ENCODE data around the gene ITSN2. TPM values are rescaled to one million over a fixed set of nuclear protein-coding genes. Genes with fewer than 3 reads are reported as not detected.

Gene ITSN2
- polyA plus RNA-seq, 1 experiment: 27.3 TPM

GRCh38 chr2:24174851-24175277 lies 185.5 kb downstream of the ITSN2 start, which contains the start of gene FAM228A:
TSS of gene FAM228A (plus strand) at chr2:24175053. CDS start at chr2:24175481, 428 bp downstream.
- peak within 1 kb of the TSS; percentile 14; the same call in 1 of the 2 replicates for H3K4me3 ChIP-seq (ENCODE audit: low read depth, low read length)
- peaks cover 3% of the 10 kb centered on the region for H3K27me3 ChIP-seq (ENCODE audit: control insufficient read depth, insufficient read depth, low read length)
- CTCF ChIA-PET: no interaction called here
- H3K9me3 ChIP-seq (ENCODE audit: control insufficient read depth, insufficient read depth, low read length): peaks cover 8% of the 10 kb centered on the region; the same call in 1 of the 2 replicates
- DNase-seq (ENCODE audit: low read depth, low spot score): no peak
- no peak for TF ChIP-seq CTCF (IDR thresholded peaks at IDR 0.05; ENCODE audit: low read depth, low read length)
- POLR2A ChIA-PET: no interaction called here
- H3K27ac ChIP-seq (ENCODE audit: low read depth, low read length): no peak within 1 kb of the TSS

GRCh38 chr2:24169023-24169422 lies 191.3 kb downstream of the ITSN2 start:
- POLR2A ChIA-PET: no interaction called here
- TF ChIP-seq CTCF (IDR thresholded peaks at IDR 0.05; ENCODE audit: low read depth, low read length): no peak
- CTCF ChIA-PET: no interaction called here

GRCh38 chr2:24164416-24164973 lies 195.8 kb downstream of the ITSN2 start:
- TF ChIP-seq CTCF (IDR thresholded peaks at IDR 0.05; ENCODE audit: low read depth, low read length): peak; percentile 56
- no peaks in the 10 kb centered on the region; the same call in 1 of the 2 replicates for H3K9me3 ChIP-seq (ENCODE audit: control insufficient read depth, insufficient read depth, low read length)
- no peak overlapping the region for H3K4me3 ChIP-seq (ENCODE audit: low read depth, low read length)
- POLR2A ChIA-PET: no interaction called here
- CTCF ChIA-PET: interaction anchor here (0.6 to 3.6 kb wide), 2 partner anchors 80 to 340 kb away, joined by 3 to 13 read pairs; partner anchors contain the start of gene TP53I3
- no peaks in the 10 kb centered on the region for H3K27me3 ChIP-seq (ENCODE audit: control insufficient read depth, insufficient read depth, low read length)
- no peak overlapping the region for H3K27ac ChIP-seq (ENCODE audit: low read depth, low read length)
- DNase-seq (ENCODE audit: low read depth, low spot score): no peak

More at GRCh38 chr2:24169023-24169422, 191.3 kb downstream of the ITSN2 start:
- Histone ChIP-seq H3K9me3 (ENCODE audit: control insufficient read depth, insufficient read depth, low read length) (no peaks in the 10 kb centered on the region; the same call in 1 of the 2 replicates), H3K4me3 (ENCODE audit: low read depth, low read length) (no peak overlapping the region), H3K27ac (ENCODE audit: low read depth, low read length) (no peak overlapping the region), H3K27me3 (ENCODE audit: control insufficient read depth, insufficient read depth, low read length) (no peaks in the 10 kb centered on the region)
- DNase-seq (ENCODE audit: low read depth, low spot score): no peak

- Histone ChIP-seq H3K27me3 (ENCODE audit: control insufficient read depth, insufficient read depth, low read length) (no peaks in the 10 kb centered on the region), H3K4me3 (ENCODE audit: low read depth, low read length) (no peak overlapping the region), H3K9me3 (ENCODE audit: control insufficient read depth, insufficient read depth, low read length) (no peaks in the 10 kb centered on the region; the same call in 1 of the 2 replicates), H3K27ac (ENCODE audit: low read depth, low read length) (no peak overlapping the region)
- no peak for TF ChIP-seq CTCF (IDR thresholded peaks at IDR 0.05; ENCODE audit: low read depth, low read length)
- CTCF ChIA-PET: interaction anchor here (1.3 to 3.6 kb wide), 3 partner anchors 80 to 340 kb away, joined by 4 to 13 read pairs (median 6); partner anchors contain the start of gene TP53I3
- DNase-seq (ENCODE audit: low read depth, low spot score): no peak
- POLR2A ChIA-PET: no interaction called here
These were observed 196.7 kb downstream of the ITSN2 start for GRCh38 chr2:24163601-24164000.

GRCh38 chr2:24163186-24163585 lies 197.2 kb downstream of the ITSN2 start:
- POLR2A ChIA-PET: no interaction called here
- H3K9me3 ChIP-seq (ENCODE audit: control insufficient read depth, insufficient read depth, low read length): no peaks in the 10 kb centered on the region; the same call in 1 of the 2 replicates
- H3K27me3 ChIP-seq (ENCODE audit: control insufficient read depth, insufficient read depth, low read length): no peaks in the 10 kb centered on the region
- DNase-seq (ENCODE audit: low read depth, low spot score): no peak
- CTCF ChIA-PET: interaction anchor here (1.3 to 3.6 kb wide), 3 partner anchors 79 to 339 kb away, joined by 4 to 13 read pairs (median 6); partner anchors contain the start of gene TP53I3
- H3K4me3 ChIP-seq (ENCODE audit: low read depth, low read length): no peak overlapping the region
- H3K27ac ChIP-seq (ENCODE audit: low read depth, low read length): no peak overlapping the region
- no peak for TF ChIP-seq CTCF (IDR thresholded peaks at IDR 0.05; ENCODE audit: low read depth, low read length)
